ENCODE measurements around the gene PFN3.

DNA sequence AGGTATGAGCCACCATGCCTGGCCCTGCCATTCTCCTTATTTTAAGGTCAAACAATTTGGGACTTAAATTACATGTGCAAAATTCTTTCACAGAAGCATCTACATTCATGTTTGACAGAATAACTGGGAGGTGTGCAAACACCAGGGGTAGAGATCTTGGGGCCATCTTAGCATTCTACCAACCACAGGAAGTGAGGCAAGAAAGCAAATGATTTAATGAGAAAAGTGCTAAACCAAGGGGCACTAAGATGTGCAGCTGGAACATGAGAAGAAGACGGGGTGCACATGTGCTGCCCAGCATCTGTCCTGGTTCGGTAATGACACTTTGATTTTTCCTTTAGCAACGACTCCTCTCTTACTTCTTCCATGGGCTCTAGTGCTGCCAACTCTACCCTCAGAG, 10.1 kb upstream of the PFN3 start:
- TF ChIP-seq, protein P1, sequence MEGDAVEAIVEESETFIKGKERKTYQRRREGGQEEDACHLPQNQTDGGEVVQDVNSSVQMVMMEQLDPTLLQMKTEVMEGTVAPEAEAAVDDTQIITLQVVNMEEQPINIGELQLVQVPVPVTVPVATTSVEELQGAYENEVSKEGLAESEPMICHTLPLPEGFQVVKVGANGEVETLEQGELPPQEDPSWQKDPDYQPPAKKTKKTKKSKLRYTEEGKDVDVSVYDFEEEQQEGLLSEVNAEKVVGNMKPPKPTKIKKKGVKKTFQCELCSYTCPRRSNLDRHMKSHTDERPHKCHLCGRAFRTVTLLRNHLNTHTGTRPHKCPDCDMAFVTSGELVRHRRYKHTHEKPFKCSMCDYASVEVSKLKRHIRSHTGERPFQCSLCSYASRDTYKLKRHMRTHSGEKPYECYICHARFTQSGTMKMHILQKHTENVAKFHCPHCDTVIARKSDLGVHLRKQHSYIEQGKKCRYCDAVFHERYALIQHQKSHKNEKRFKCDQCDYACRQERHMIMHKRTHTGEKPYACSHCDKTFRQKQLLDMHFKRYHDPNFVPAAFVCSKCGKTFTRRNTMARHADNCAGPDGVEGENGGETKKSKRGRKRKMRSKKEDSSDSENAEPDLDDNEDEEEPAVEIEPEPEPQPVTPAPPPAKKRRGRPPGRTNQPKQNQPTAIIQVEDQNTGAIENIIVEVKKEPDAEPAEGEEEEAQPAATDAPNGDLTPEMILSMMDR (IDR thresholded peaks at IDR 0.05; ENCODE audit: insufficient read depth, low read length): no peak
- no peak for TF ChIP-seq POLR2AphosphoS5 (IDR thresholded peaks at IDR 0.05; ENCODE audit: low read depth)
